Ovary (tissue), 9 donors: ENCODE measurements around the gene IPP. TPM values are rescaled to one million over a fixed set of nuclear protein-coding genes. Genes with fewer than 3 reads are reported as not detected.
"Not testable (repeated sequence)": the region's sequence is repeated elsewhere in the genome, so short reads cannot be mapped to it uniquely, and the experiment has no call there.

Source experiments
- DNase-seq, 5 donors: peaks; one replicate each; pipeline ENCODE4 v3.0.0-alpha.2; 2019 to 2020
- H3K27ac ChIP-seq, 2 donors: fragments of 200-600 bp; one replicate each; pipeline versions ENCODE4 v1.5.1 to v1.8.0; 2019 to 2022
- H3K27me3 ChIP-seq: fragments of 200-600 bp; one replicate; pipeline ENCODE4 v1.8.0; 2022
- H3K36me3 ChIP-seq: fragments of 200-600 bp; sonication (generic); one replicate; pipeline ENCODE4 v1.5.1; 2019
- H3K4me1 ChIP-seq: one replicate; pipeline ENCODE4 v1.8.1; 2013; ENCODE audit warnings: mild to moderate bottlenecking, moderate library complexity; ENCODE audit not compliant: insufficient read depth
- H3K4me3 ChIP-seq: fragments of 200-600 bp; sonication (generic); one replicate; pipeline ENCODE4 v1.5.1; 2017
- H3K9me3 ChIP-seq, 2 donors: fragments of 200-600 bp in 1 of 2; sonication (generic) in 1 of 2; one replicate each; pipeline versions ENCODE4 v1.5.1 to v1.8.1; 2013 to 2019; ENCODE audit warnings: mild to moderate bottlenecking in 1 of 2, moderate library complexity in 1 of 2
- CTCF ChIP-seq, 3 donors: fragments of 450-650 bp in 2 of 3; fragments of 200-600 bp in 1 of 3; IDR thresholded peaks; one replicate each; pipeline versions ENCODE4 v1.5.1 to v1.8.0; 2016 to 2022; ENCODE audit warnings: antibody characterized with exemption in 3 of 3, mild to moderate bottlenecking in 1 of 3
- EP300 ChIP-seq: sonication (generic); formaldehyde crosslinking; IDR thresholded peaks from one replicate; pipeline ENCODE4 v1.6.1; 2017; ENCODE audit warnings: antibody characterized with exemption
- POLR2A ChIP-seq: fragments of 450-650 bp; IDR thresholded peaks from one replicate; pipeline ENCODE4 v1.6.1; 2017; ENCODE audit warnings: antibody characterized with exemption, mild to moderate bottlenecking, moderate library complexity
- WGBS, 3 donors: extraction: QIAGEN DNeasy Blood & Tissue Kit in 1 of 3; methylation state at CpG; one replicate each; pipeline versions ENCODE4 v1.1.5 to v1.1.7; 2013 to 2017; 5-methylcytosine and 5-hydroxymethylcytosine counted together
- intact Hi-C, 4 donors: fragments of 100-400 bp; cut with DNase I; formaldehyde crosslinking; loops; one replicate each; pipeline versions ENCODE4 v1.11.0 to v1.15.1; 2022 to 2023
- polyA plus RNA-seq, 2 donors: library from polyadenylated mRNA; stranded (reverse); fragments of 200-250 nt in 1 of 2; fragments of 350-450 nt in 1 of 2; fragmentation: Illumina TruSeq in 1 of 2; extraction: RNeasy Lipid Tissue Mini Kit (QIAGEN cat#74804) in 1 of 2; gene quantifications; one replicate each; pipeline ENCODE4 v1.2.3, GENCODE V29; 2013 to 2014
- total RNA-seq, 7 donors: library from RNA; depleted of rRNA in 2 of 7; stranded (reverse); fragments of >200 nt in 2 of 7; fragmentation: NEBNext Ultra II Directional in 3 of 7; extraction: Animal tissue kit (Norgen Biotek cat#: 25700) in 3 of 7; gene quantifications; one replicate each; pipeline versions ENCODE4 v1.1.0 to v1.2.4, GENCODE V29; 2016 to 2023
- donor health status: DM: no; HTN: no; CAD: no; lungs with moderate emphysema.
- donor health status: DM: no; HTN: no; CAD: no.
- donor health status: Bipolar disorder and iron deficiency.
- donor health status: DM: yes; HTN: yes; CAD: no.
- donor health status: DM: no; HTN: no; CAD: no.
- donor health status: DM: yes; HTN: yes; CAD: no.

Gene IPP
- total and polyA plus RNA-seq, 9 donors = 7.7 to 23.8 (median 19.1) TPM

GRCh38 chr1:45730780-45731319, 19.6 kb downstream of the IPP start:
- TF ChIP-seq POLR2A (no peak), EP300 (no peak), CTCF (IDR thresholded peaks at IDR 0.05) (no peak)
- no peak overlapping the region for H3K27ac ChIP-seq
- H3K4me3 ChIP-seq = no peak overlapping the region
- H3K27me3 ChIP-seq = no peaks in the 10 kb centered on the region
- no peaks in the 10 kb centered on the region for H3K9me3 ChIP-seq
- no peak for DNase-seq
- 92 to 96% (median 93%) methylated on average over 1 of the region's 1 CpG for WGBS, 3 donors
- no peaks in the 10 kb centered on the region for H3K4me1 ChIP-seq
- intact Hi-C loops = no loop called here
- no peaks in the 10 kb centered on the region for H3K36me3 ChIP-seq

GRCh38 chr1:45730075-45730779, 20.2 kb downstream of the IPP start:
- Histone ChIP-seq H3K4me3 (no peak overlapping the region), H3K9me3 (no peaks in the 10 kb centered on the region), H3K36me3 (no peaks in the 10 kb centered on the region), H3K4me1 (no peaks in the 10 kb centered on the region), H3K27ac (no peak overlapping the region), H3K27me3 (no peaks in the 10 kb centered on the region)
- no peak for DNase-seq
- TF ChIP-seq POLR2A (no peak), CTCF (IDR thresholded peaks at IDR 0.05) (no peak), EP300 (no peak)
- intact Hi-C loops = no loop called here
- WGBS, 3 donors = 71 to 75% (median 74%) methylated on average over 3 of the region's 3 CpGs

- intact Hi-C loops, H3K36me3 ChIP-seq, H3K4me3 ChIP-seq, H3K4me1 ChIP-seq, H3K9me3 ChIP-seq, H3K27ac ChIP-seq, H3K27me3 ChIP-seq, DNase-seq: not testable (repeated sequence)
- WGBS, 3 donors = 97 to 99% (median 98%) methylated on average over 9 of the region's 9 CpGs
Observed at GRCh38 chr1:45726007-45726406, 24.4 kb downstream of the IPP start.

GRCh38 chr1:45723248-45723930, 27.1 kb downstream of the IPP start:
- H3K9me3 ChIP-seq = no peaks in the 10 kb centered on the region
- no peaks in the 10 kb centered on the region for H3K36me3 ChIP-seq
- no peak for DNase-seq
- no peak overlapping the region for H3K4me3 ChIP-seq
- no peak overlapping the region for H3K27ac ChIP-seq
- no peaks in the 10 kb centered on the region for H3K4me1 ChIP-seq
- intact Hi-C loops = no loop called here
- no peak for TF ChIP-seq CTCF (IDR thresholded peaks at IDR 0.05)
- no peak for TF ChIP-seq POLR2A
- no peak for TF ChIP-seq EP300
- no peaks in the 10 kb centered on the region for H3K27me3 ChIP-seq

GRCh38 chr1:45722809-45723208, 27.6 kb downstream of the IPP start:
- 96 to 99% (median 97%) methylated on average over 3 of the region's 3 CpGs for WGBS, 3 donors
- intact Hi-C loops = no loop called here
- Histone ChIP-seq H3K4me3 (no peak overlapping the region), H3K36me3 (no peaks in the 10 kb centered on the region), H3K9me3 (no peaks in the 10 kb centered on the region), H3K27ac (no peak overlapping the region), H3K4me1 (no peaks in the 10 kb centered on the region), H3K27me3 (no peaks in the 10 kb centered on the region)
- TF ChIP-seq POLR2A (no peak), CTCF (IDR thresholded peaks at IDR 0.05) (no peak), EP300 (no peak)
- DNase-seq = no peak
